DLD1 (cell line): ENCODE measurements around the gene MOB2.

ENCODE experiments used
- in situ Hi-C: cut with HindIII; loops from 2 replicates; pipeline ENCODE4 v1.10.0; 2017; ENCODE audit warnings: low sequenced_read_pairs

The MOB2 gene

GRCh38 chr11:1475841-1476240 lies 10.7 kb downstream of the MOB2 start:
- in situ Hi-C loops: no loop called here

- in situ Hi-C loops: no loop called here
Observed at GRCh38 chr11:1473786-1474185, 12.8 kb downstream of the MOB2 start.

DNA sequence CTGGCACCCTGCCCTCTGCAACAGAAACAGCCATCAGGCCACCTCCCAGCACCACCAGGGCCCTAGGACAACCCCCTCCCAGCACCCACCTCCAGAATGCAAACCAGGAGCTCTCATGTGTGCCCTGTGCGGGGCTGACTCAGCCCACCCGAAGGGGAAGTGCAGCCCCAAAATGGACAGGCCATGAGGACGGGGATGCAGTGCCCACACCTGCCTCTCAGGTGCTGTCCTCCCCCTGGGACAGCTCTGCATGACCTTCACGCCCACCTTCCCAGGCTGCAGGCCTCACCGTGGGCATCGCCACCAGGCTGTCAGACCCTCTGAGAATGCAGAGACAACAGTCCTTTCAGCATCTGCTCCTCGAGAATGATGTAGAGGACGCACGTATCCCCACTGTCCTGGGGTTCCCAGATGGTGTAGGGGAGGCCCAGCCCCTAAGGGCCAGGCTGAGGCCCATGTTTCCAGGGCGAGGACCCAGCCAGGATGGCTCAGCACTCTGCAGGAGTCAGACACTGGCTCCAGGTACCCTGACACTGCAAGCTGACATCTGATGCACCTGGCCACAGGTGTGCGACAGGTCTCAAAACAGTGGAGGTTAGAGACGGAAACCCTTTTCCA lies 13.5 kb downstream of the MOB2 start:
- in situ Hi-C loops: no loop called here

- in situ Hi-C loops: no loop called here
Observed at GRCh38 chr11:1472180-1473005, 14.2 kb downstream of the MOB2 start.

DNA sequence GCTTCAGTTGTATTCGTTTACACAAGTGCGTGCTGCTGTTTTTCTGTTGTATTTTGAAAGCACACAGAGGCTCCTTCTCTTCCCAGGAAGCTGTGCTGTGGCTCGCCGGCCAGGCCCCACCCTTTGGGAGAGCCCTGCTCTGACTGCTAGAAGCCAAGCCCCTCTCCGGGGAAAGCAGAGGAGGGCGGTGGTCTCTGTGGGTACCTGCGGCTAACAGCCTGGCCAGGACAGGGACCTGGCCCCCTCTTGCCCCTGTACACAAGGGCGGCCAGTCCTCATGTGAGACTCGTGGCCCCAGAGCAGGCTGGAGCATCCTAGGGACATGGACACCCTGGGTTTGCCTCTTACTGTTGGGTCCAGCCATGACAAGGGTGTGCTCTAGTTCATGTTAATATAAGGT lies 14.8 kb downstream of the MOB2 start:
- in situ Hi-C loops: no loop called here

DNA sequence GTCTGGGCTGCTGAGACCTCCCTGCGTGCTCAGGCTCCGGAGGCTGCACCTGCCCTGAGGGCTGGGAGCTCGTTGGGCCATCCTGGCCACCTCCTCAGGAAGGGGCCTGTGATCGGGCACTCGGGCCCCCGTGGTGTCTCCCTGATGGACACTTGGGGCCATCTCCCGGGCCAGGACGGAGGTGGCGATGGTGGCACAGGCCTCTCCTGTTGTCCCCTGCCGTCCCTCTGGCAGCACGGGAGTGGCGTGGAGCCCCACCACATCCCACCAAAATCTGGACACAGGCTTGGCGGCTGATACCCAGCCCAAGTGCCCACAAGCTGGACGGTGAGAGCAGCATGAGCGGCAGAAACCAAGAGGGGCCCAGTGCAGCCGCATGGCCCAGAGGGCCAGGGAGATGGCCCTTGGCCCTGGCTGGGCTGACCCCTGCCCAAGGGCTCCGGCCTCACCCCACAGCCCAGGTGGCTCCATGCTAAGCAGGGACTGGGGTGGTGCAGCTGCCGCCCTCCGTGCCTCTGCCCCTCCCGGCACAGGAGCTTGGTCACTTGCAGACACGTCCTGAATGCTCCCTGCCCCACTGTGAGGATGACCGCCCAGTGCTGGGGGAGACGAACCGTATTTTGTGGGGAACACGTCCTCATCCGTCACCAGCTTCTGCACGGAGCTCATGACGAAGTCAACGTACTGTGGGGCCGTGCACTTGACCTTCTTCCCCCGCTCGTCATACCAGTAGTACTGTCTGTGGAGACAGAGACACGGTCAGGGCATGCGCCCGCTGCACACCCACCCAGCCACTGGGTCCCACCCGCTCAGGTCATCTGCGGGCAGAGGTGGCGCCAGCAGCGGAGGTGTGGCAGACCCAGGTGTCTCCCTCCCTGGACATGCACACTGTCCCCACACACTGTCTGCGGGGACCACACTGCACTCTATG lies 15.6 kb downstream of the MOB2 start:
- in situ Hi-C loops: no loop called here

DNA sequence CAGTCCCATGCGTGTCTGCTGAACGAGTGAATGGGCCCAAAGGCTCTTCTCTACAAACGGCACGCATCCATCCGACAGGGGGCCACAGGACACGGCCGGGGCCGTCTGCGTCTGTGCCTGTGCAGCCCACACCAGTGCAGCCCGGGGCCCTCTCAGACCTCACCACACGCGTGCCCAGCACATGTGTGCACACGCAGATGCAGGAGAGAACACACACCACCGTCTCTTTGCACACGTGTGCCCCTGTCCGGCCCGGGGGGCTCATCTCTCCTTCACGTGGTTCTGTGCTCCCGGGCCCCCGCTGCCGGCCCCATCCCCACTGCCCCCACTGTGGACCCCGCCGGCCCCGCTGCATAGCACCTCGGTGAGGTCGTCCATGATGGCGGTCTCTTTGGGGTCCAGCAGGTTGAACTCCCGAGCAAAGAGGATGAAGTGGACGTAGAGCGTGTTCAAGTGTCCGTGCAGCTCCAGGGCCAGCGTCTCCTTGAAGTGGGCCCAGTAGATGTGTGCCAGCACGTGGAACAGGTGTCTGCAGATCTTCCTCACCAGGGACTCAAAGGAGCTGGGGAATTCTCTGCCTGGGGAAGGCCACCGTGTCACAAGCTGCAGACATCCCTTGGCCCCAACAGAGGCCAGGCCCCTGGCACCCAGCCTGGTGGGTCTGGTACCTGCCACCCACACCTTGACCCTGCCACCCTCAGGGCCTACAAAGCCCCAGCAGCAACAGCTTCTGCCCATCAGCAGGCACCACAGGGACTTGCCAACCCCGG lies 16.5 kb downstream of the MOB2 start:
- in situ Hi-C loops: no loop called here

DNA sequence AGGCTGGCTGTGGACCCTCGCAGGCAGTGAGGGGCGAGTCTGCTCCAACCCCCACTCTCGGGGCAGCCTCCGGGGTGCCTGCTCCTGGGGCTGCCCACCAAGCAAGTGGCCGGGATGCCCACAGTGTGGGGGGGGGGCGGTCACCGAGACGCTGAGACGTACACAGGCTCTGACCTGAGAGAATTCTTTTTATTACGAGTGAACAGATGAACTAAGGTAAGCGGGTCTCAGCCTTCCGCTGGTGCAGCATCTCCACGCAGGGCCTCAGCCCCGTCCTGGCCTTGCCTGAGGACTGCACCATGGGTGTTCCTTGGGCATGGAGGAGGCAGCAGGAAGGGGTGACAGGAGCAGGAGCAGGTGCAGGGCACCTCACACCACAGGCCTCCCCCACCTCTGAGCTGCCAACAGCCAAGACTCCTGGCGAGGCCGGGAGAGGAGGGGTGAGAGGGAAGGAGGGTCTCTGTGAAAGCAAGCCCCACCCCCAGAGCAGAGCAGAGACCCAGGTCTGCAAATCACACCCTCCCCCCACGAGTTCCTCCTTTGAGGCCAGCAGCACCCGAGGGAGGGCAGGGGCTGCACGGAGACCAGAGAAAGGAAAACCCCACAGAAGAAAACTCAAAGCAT lies 17.2 kb downstream of the MOB2 start:
- in situ Hi-C loops: no loop called here

GRCh38 chr11:1468473-1469066 lies 18.0 kb downstream of the MOB2 start:
- in situ Hi-C loops: no loop called here

GRCh38 chr11:1468002-1468401 lies 18.6 kb downstream of the MOB2 start:
- in situ Hi-C loops: no loop called here

DNA sequence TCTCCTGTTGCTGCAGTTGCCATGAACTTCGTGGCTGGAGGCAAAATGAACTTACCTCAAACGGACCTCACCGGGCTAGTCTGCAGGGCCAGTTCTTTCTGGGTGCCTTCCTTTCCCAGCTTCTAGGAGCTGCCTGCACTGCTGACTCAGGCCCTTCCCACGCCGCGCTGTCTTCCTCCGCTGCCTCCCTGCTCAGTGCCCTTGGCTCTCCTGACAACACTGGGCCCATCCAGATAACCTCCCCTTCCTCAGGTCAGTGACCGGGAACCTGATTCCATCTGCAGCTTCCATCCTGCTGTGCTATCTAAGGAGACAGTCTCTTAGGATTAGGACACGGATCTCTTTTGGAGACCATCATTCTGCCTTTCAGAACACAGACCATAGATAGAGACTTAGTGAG lies 19.3 kb downstream of the MOB2 start:
- in situ Hi-C loops: no loop called here

DNA sequence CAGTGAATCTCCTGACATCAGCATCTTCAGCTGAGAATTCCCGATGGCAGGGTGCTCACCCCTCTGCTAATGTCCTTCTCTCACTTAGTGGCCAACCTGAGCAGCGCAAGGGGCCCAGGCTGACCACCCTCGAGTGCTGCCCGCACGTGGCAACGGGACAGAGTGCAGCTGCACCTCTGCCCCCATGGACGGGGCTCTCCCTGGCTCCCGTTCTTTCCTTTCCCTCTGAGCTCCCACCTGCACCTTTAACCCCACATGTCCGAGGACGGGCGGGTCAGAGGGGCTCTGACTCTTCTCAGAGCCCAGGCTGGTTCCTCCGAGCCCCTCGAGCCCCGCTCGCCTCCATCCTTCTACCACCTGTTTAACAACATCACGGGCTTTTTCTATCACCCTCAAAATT lies 19.8 kb downstream of the MOB2 start:
- in situ Hi-C loops: no loop called here

GRCh38 chr11:1463056-1463455 lies 23.5 kb downstream of the MOB2 start:
- in situ Hi-C loops: no loop called here

GRCh38 chr11:1462698-1462975 lies 23.9 kb downstream of the MOB2 start:
- in situ Hi-C loops: no loop called here

DNA sequence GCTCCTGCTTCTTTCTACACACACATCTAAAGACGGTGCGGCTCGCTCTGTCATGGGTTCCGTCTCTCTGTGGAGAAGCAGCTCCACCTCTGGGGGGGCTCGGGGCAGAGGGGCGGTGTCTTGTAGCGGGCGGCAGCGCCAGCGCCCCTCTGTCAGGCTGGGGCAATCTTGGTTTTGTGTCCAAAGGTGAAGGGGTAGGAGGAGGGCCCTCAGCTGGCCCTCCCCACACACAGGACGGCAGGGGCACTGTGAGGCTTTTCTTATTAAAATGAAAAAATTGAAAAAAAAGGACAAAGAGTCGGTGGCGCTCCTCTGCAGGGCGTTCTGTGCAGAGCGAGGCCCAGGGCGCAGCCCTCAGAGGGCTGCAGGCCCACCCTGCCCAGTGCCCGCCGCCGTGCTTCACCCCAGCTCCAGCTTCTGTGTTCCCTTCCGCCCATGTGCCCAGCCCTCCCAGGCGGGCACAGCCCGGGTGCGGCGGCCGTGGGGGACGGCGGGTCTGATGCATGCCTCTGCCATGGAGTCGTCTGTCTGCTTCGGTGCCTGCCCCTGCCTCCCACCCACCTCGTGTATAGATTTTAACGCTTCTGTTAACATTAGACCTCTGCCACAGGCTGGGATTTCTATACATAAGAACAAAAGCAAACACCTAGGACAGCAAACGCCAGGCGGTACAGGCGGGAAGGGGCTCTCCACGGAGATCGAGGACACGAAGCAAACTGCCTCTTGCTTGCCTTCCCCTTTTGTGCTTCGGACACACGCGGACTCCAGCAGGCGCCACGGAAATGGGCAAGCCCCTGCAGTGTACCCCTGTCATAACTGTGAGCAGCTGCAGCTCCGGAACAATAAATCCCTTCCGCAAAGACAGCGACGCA lies 24.5 kb downstream of the MOB2 start:
- in situ Hi-C loops: no loop called here

GRCh38 chr11:1460986-1461825 lies 25.4 kb downstream of the MOB2 start:
- in situ Hi-C loops: no loop called here

GRCh38 chr11:1460396-1460985 lies 26.1 kb downstream of the MOB2 start:
- in situ Hi-C loops: no loop called here
